Natural killer cell (primary cell): ENCODE data around the gene YTHDF1. TPM values are rescaled to one million over a fixed set of nuclear protein-coding genes. Genes with fewer than 3 reads are reported as not detected.

Experiments used
- ATAC-seq, 3 donors: fragments of 150-1000 bp in 2 of 3; fragments of 200-7000 bp in 1 of 3; cut with Tn5 transposase; 1 replicate in 1 of 3; 2 replicates in 2 of 3; pipeline ENCODE4 v1.10.0; 2021; ENCODE audit warnings: mild to moderate bottlenecking in 2 of 3, moderate library complexity in 2 of 3
- DNase-seq, 2 donors: peaks; one replicate each; pipeline versions ENCODE4 v3.0.0 to v3.0.0-alpha.2; 2013 to 2021; ENCODE audit warnings: mixed read lengths in 1 of 2
- H3K27ac ChIP-seq: one replicate; pipeline ENCODE4 v1.5.1; 2013; ENCODE audit warnings: mild to moderate bottlenecking, low read length
- H3K27me3 ChIP-seq: one replicate; pipeline ENCODE4 v1.6.1; 2013; ENCODE audit warnings: low read length; ENCODE audit not compliant: control insufficient read depth, insufficient read depth
- H3K36me3 ChIP-seq: one replicate; pipeline ENCODE4 v1.6.1; 2013; ENCODE audit warnings: low read length; ENCODE audit not compliant: control insufficient read depth, insufficient read depth
- H3K4me1 ChIP-seq: one replicate; pipeline ENCODE4 v1.6.1; 2013; ENCODE audit warnings: low read length; ENCODE audit not compliant: control insufficient read depth, insufficient read depth
- H3K4me3 ChIP-seq: one replicate; pipeline ENCODE4 v1.5.1; 2013; ENCODE audit warnings: low read length
- H3K9me3 ChIP-seq: one replicate; pipeline ENCODE4 v1.6.1; 2013; ENCODE audit warnings: low read length; ENCODE audit not compliant: control insufficient read depth, insufficient read depth
- H3K27ac Mint-ChIP-seq, 2 donors: one replicate each; pipeline ENCODE4 v1.8.0; 2022; ENCODE audit warnings: mild to moderate bottlenecking in 2 of 2, mixed read lengths in 2 of 2, moderate library complexity in 1 of 2
- H3K27me3 Mint-ChIP-seq, 2 donors: one replicate each; pipeline ENCODE4 v1.8.0; 2022; ENCODE audit warnings: low read depth in 2 of 2, mixed read lengths in 2 of 2
- H3K36me3 Mint-ChIP-seq: one replicate; pipeline ENCODE4 v1.8.0; 2022; ENCODE audit warnings: mixed read lengths
- H3K4me1 Mint-ChIP-seq, 2 donors: one replicate each; pipeline ENCODE4 v1.8.0; 2022; ENCODE audit warnings: mixed read lengths in 2 of 2
- H3K4me3 Mint-ChIP-seq: one replicate; pipeline ENCODE4 v1.8.0; 2022; ENCODE audit warnings: mild to moderate bottlenecking, moderate library complexity, mixed read lengths
- H3K9me3 Mint-ChIP-seq, 2 donors: one replicate each; pipeline ENCODE4 v1.8.0; 2022; ENCODE audit warnings: mixed read lengths in 2 of 2
- CTCF ChIP-seq: fragments of 200-600 bp; IDR thresholded peaks from one replicate; pipeline ENCODE4 v1.8.0; 2022; ENCODE audit warnings: antibody characterized with exemption
- WGBS: methylation state at CpG from one replicate; pipeline ENCODE4 v1.1.7; 2013; ENCODE audit warnings: missing lambda C conversion rate; ENCODE audit not compliant: insufficient coverage; 5-methylcytosine and 5-hydroxymethylcytosine counted together
- intact Hi-C: fragments of 100-400 bp; cut with micrococcal nuclease; formaldehyde crosslinking; loops from one replicate; pipeline ENCODE4 v1.14.2; 2022
- total RNA-seq, 4 donors: library from RNA; stranded (reverse); fragments of 120-200 nt in 1 of 4; gene quantifications; one replicate each; pipeline versions ENCODE4 v1.2.3 to v1.2.4, GENCODE V29; 2013 to 2022

The YTHDF1 gene
- total RNA-seq, 3 donors from 2014 or later (not counting 1 experiment from before 2014, with no cell fraction given), result 39.1 to 43.1 (median 41.0) TPM

GRCh38 chr20:63150391-63150898, 65.5 kb downstream of the YTHDF1 start:
- Mint-ChIP-seq H3K27me3 (peaks cover 28 to 38% of the 10 kb centered on the region in 2 donors), H3K36me3 (no peaks in the 10 kb centered on the region), H3K9me3 (peaks cover 0 to 4% of the 10 kb centered on the region in 2 donors), H3K27ac (no peak overlapping the region), H3K4me1 (no peaks in the 10 kb centered on the region), H3K4me3 (no peak overlapping the region)
- intact Hi-C loops, result no loop called here
- WGBS, result 80% methylated on average over 19 of the region's 19 CpGs
- DNase-seq (no peak), ATAC-seq (no peak)
- H3K9me3 ChIP-seq, result peaks cover 3% of the 10 kb centered on the region
- no peaks in the 10 kb centered on the region for H3K4me1 ChIP-seq
- no peaks in the 10 kb centered on the region for H3K36me3 ChIP-seq
- H3K4me3 ChIP-seq, result no peak overlapping the region
- no peak for TF ChIP-seq CTCF
- peaks cover 9% of the 10 kb centered on the region for H3K27me3 ChIP-seq
- no peak overlapping the region for H3K27ac ChIP-seq

- Histone ChIP-seq H3K4me1 (no peaks in the 10 kb centered on the region), H3K9me3 (peaks cover 3% of the 10 kb centered on the region), H3K27me3 (peaks cover 9% of the 10 kb centered on the region), H3K4me3 (no peak overlapping the region), H3K27ac (no peak overlapping the region), H3K36me3 (no peaks in the 10 kb centered on the region)
- 59% methylated on average over 13 of the region's 13 CpGs for WGBS
- ATAC-seq (no peak), DNase-seq (no peak)
- intact Hi-C loops, result no loop called here
- Mint-ChIP-seq H3K27ac (no peak overlapping the region), H3K4me3 (no peak overlapping the region), H3K9me3 (peaks cover 0 to 4% of the 10 kb centered on the region in 2 donors), H3K36me3 (no peaks in the 10 kb centered on the region), H3K27me3 (peaks cover 30 to 42% of the 10 kb centered on the region in 2 donors), H3K4me1 (no peaks in the 10 kb centered on the region)
- no peak for TF ChIP-seq CTCF
These were observed 66.3 kb downstream of the YTHDF1 start for GRCh38 chr20:63149531-63150192.

GRCh38 chr20:63148696-63149095, 67.2 kb downstream of the YTHDF1 start:
- Histone ChIP-seq H3K9me3 (peaks cover 3% of the 10 kb centered on the region), H3K36me3 (no peaks in the 10 kb centered on the region), H3K4me1 (no peaks in the 10 kb centered on the region), H3K4me3 (no peak overlapping the region), H3K27ac (no peak overlapping the region), H3K27me3 (peaks cover 9% of the 10 kb centered on the region)
- DNase-seq (no peak), ATAC-seq (no peak)
- peaks cover 30 to 42% of the 10 kb centered on the region in 2 donors for H3K27me3 Mint-ChIP-seq
- TF ChIP-seq CTCF, result no peak
- intact Hi-C loops, result no loop called here
- no peaks in the 10 kb centered on the region for H3K36me3 Mint-ChIP-seq
- no peak overlapping the region for H3K27ac Mint-ChIP-seq
- no peak overlapping the region for H3K4me3 Mint-ChIP-seq
- peaks cover 0 to 4% of the 10 kb centered on the region in 2 donors for H3K9me3 Mint-ChIP-seq
- 88% methylated on average over 11 of the region's 11 CpGs for WGBS
- H3K4me1 Mint-ChIP-seq, result no peaks in the 10 kb centered on the region
